ENCODE measurements around the gene GARNL3.

DNA sequence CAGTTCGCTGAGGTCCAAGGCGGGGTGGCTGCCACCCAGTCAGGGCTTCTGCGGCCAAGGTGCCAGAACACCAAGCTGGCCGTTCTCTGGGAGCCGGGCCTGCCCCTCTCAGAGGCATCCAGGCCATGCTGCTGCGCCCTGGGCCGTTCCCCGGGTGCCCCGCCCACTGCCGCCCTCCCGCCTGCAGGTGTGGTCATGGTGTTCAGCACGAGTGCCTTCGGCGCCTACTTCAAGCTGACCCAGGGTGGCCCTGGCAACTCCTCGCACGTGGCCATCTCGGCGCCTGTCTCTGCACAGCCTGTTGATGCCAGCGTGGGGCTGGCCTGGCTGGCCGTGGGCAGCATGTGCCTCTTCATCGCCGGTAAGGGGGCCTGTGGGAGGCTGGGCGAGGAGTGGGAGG lies 140.1 kb downstream of the GARNL3 start:
- TF ChIP-seq, protein P1, sequence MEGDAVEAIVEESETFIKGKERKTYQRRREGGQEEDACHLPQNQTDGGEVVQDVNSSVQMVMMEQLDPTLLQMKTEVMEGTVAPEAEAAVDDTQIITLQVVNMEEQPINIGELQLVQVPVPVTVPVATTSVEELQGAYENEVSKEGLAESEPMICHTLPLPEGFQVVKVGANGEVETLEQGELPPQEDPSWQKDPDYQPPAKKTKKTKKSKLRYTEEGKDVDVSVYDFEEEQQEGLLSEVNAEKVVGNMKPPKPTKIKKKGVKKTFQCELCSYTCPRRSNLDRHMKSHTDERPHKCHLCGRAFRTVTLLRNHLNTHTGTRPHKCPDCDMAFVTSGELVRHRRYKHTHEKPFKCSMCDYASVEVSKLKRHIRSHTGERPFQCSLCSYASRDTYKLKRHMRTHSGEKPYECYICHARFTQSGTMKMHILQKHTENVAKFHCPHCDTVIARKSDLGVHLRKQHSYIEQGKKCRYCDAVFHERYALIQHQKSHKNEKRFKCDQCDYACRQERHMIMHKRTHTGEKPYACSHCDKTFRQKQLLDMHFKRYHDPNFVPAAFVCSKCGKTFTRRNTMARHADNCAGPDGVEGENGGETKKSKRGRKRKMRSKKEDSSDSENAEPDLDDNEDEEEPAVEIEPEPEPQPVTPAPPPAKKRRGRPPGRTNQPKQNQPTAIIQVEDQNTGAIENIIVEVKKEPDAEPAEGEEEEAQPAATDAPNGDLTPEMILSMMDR (IDR thresholded peaks at IDR 0.05) = no peak
- no peak for TF ChIP-seq POLR2AphosphoS5 (IDR thresholded peaks at IDR 0.05)
- TF ChIP-seq POLR2A (IDR thresholded peaks at IDR 0.05) = no peak
